GM18951 (cell line): ENCODE results near the gene YY1AP1.
"Not testable (repeated sequence)": the region's sequence is repeated elsewhere in the genome, so short reads cannot be mapped to it uniquely, and the experiment has no call there.

Experiments used
- POLR2A ChIP-seq: IDR thresholded peaks from 4 replicates; pipeline ENCODE4 v1.6.1; 2011; ENCODE audit warnings: mild to moderate bottlenecking; ENCODE audit not compliant: insufficient read length, insufficient read depth; ENCODE audit errors: extremely low read depth
- in situ Hi-C: fragments of 300-500 bp; cut with MboI; formaldehyde crosslinking; loops from one replicate; pipeline ENCODE4 v1.12.0; 2022; ENCODE audit warnings: low sequenced_read_pairs, mixed read lengths, inconsistent platforms; ENCODE audit not compliant: unreplicated experiment

YY1AP1 gene

GRCh38 chr1:155645648-155646047 lies 42.9 kb downstream of the YY1AP1 start:
- in situ Hi-C loops: no loop called here
- no peak for TF ChIP-seq POLR2A

GRCh38 chr1:155645034-155645598 lies 43.5 kb downstream of the YY1AP1 start:
- TF ChIP-seq POLR2A: no peak
- in situ Hi-C loops: no loop called here

- no peak for TF ChIP-seq POLR2A
- in situ Hi-C loops: no loop called here
Measured at GRCh38 chr1:155643230-155643629, 45.3 kb downstream of the YY1AP1 start.

- in situ Hi-C loops: not testable (repeated sequence)
Measured at GRCh38 chr1:155642559-155643180, 45.9 kb downstream of the YY1AP1 start.

- no peak for TF ChIP-seq POLR2A
- in situ Hi-C loops: no loop called here
Measured at GRCh38 chr1:155640367-155640766, 48.2 kb downstream of the YY1AP1 start.

GRCh38 chr1:155636397-155637153 lies 52.0 kb downstream of the YY1AP1 start:
- no peak for TF ChIP-seq POLR2A
- in situ Hi-C loops: no loop called here

- in situ Hi-C loops: not testable (repeated sequence)
Measured at GRCh38 chr1:155626428-155626827, 62.1 kb downstream of the YY1AP1 start.

GRCh38 chr1:155623357-155623756 lies 65.2 kb downstream of the YY1AP1 start:
- TF ChIP-seq POLR2A: no peak

GRCh38 chr1:155622191-155622590 lies 66.4 kb downstream of the YY1AP1 start:
- in situ Hi-C loops: no loop called here
- no peak for TF ChIP-seq POLR2A

More at GRCh38 chr1:155623357-155623756, 65.2 kb downstream of the YY1AP1 start:
- in situ Hi-C loops: no loop called here

GRCh38 chr1:155613226-155613625 lies 75.3 kb downstream of the YY1AP1 start:
- in situ Hi-C loops: not testable (repeated sequence)

GRCh38 chr1:155610257-155610647 lies 78.3 kb downstream of the YY1AP1 start:
- in situ Hi-C loops: not testable (repeated sequence)

GRCh38 chr1:155609515-155610256 lies 78.9 kb downstream of the YY1AP1 start, which contains the start of gene MSTO1:
TSS of gene MSTO1 (plus strand) at chr1:155610218. CDS start at chr1:155610249, 31 bp downstream.
- TF ChIP-seq POLR2A: peak; percentile 91
- in situ Hi-C loops: no loop called here
